ENCODE measurements around the gene RNU6-8.

DNA sequence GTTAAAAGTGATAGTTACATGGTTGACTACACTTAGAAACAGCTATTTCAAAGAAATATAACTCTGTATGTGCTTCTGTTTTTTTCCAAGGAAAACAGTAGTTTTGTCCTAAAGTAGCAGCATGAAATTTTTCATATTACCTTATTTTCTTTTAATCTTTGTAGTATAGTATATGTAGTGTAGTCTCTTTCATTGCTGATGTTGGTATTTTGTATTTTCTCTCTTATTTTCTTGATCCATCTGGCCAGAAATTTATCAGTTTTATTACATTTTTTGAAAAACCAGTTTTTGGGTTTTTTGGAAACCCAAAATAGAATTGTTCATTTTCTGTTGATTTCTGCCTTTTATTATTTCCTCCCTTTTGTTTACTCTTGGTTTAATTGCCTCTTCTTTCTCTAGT is 6.4 kb upstream of the RNU6-8 start:
- TF ChIP-seq CTCF (IDR thresholded peaks at IDR 0.05): no peak
- TF ChIP-seq POLR2A (IDR thresholded peaks at IDR 0.05): no peak
